Body of pancreas (tissue), 4 donors: ENCODE data around the gene MRPL39. TPM values are rescaled to one million over a fixed set of nuclear protein-coding genes. Genes with fewer than 3 reads are reported as not detected.
"Not testable (repeated sequence)": the region's sequence is repeated elsewhere in the genome, so short reads cannot be mapped to it uniquely, and the experiment has no call there.

ENCODE experiments used
- ATAC-seq: fragments of 150-250 bp; one replicate; pipeline ENCODE4 v1.9.1; 2016
- DNase-seq, 4 donors: peaks; one replicate each; pipeline ENCODE4 v3.0.0-alpha.2; 2019
- H3K27ac ChIP-seq, 4 donors: fragments of 200-600 bp; sonication (generic); 1 replicate in 3 of 4; 2 replicates in 1 of 4; pipeline versions ENCODE4 v1.5.1 to v1.6.1; 2016 to 2019; ENCODE audit warnings: mild to moderate bottlenecking in 1 of 4, mixed read lengths in 1 of 4, moderate library complexity in 1 of 4
- H3K27me3 ChIP-seq, 2 donors: fragments of 200-600 bp; sonication (generic); one replicate each; pipeline ENCODE4 v1.6.0; 2016; ENCODE audit warnings: mild to moderate bottlenecking in 1 of 2
- H3K36me3 ChIP-seq, 2 donors: fragments of 200-600 bp; sonication (generic); replicated peaks in 1 of 2; 2 replicates each; pipeline ENCODE4 v1.5.1; 2016; ENCODE audit warnings: low read depth in 2 of 2; ENCODE audit not compliant: insufficient read depth in 1 of 2
- H3K4me1 ChIP-seq: fragments of 200-600 bp; sonication (generic); one replicate; pipeline ENCODE4 v1.6.0; 2016
- H3K4me3 ChIP-seq, 2 donors: fragments of 200-600 bp; sonication (generic); 1 replicate in 1 of 2; 2 replicates in 1 of 2; pipeline ENCODE4 v1.5.1; 2016 to 2019
- H3K9me3 ChIP-seq, 3 donors: fragments of 200-600 bp; sonication (generic); 1 replicate in 2 of 3; 2 replicates in 1 of 3; pipeline ENCODE4 v1.5.1; 2016
- CTCF ChIP-seq, 7 experiments: fragments of 450-650 bp in 4 of 7; fragments of 200-600 bp in 3 of 7; sonication (generic) in 3 of 7; IDR thresholded peaks; one replicate each; pipeline ENCODE4 v1.5.1; 2016 to 2019; ENCODE audit warnings: antibody characterized with exemption in 7 of 7
- POLR2A ChIP-seq, 3 donors: fragments of 450-650 bp; IDR thresholded peaks; one replicate each; pipeline ENCODE4 v1.6.1; 2016; ENCODE audit warnings: antibody characterized with exemption in 3 of 3, mild to moderate bottlenecking in 2 of 3
- WGBS, 2 donors: methylation state at CpG; one replicate each; pipeline ENCODE4 v1.1.5; 2017; 5-methylcytosine and 5-hydroxymethylcytosine counted together
- intact Hi-C: fragments of 100-400 bp; cut with DNase I; formaldehyde crosslinking; loops from one replicate; pipeline ENCODE4 v1.15.1; 2023
- total RNA-seq, 2 donors: library from RNA; depleted of rRNA; stranded (reverse); fragments of >200 nt; gene quantifications; one replicate each; pipeline ENCODE4 v1.1.0, GENCODE V29; 2016

Gene MRPL39
- total RNA-seq, 2 donors from 2014 or later = 4.4 to 6.3 TPM

GRCh38 chr21:25635310-25635709, 28.0 kb upstream of the MRPL39 start:
- no peak for DNase-seq
- WGBS, 2 donors = 48 to 55% methylated on average over 8 of the region's 8 CpGs
- TF ChIP-seq CTCF (IDR thresholded peaks at IDR 0.05) = no peak
- no peak for TF ChIP-seq POLR2A (IDR thresholded peaks at IDR 0.05)

GRCh38 chr21:25632296-25632695, 25.0 kb upstream of the MRPL39 start:
- Histone ChIP-seq H3K36me3 (no peaks in the 10 kb centered on the region), H3K27ac (no peak overlapping the region), H3K4me1 (no peaks in the 10 kb centered on the region), H3K4me3 (no peak overlapping the region), H3K9me3 (no peaks in the 10 kb centered on the region), H3K27me3 (no peaks in the 10 kb centered on the region)
- DNase-seq (no peak), ATAC-seq (no peak)
- intact Hi-C loops = no loop called here
- TF ChIP-seq POLR2A (IDR thresholded peaks at IDR 0.05) (no peak), CTCF (IDR thresholded peaks at IDR 0.05) (no peak)
- whole genome bisulfite sequencing, 2 donors = 89 to 95% methylated on average over 2 of the region's 2 CpGs

More at GRCh38 chr21:25635310-25635709, 28.0 kb upstream of the MRPL39 start:
- ATAC-seq = no peak
- Histone ChIP-seq H3K27ac (no peak overlapping the region), H3K36me3 (no peaks in the 10 kb centered on the region), H3K27me3 (no peaks in the 10 kb centered on the region), H3K4me1 (peaks cover 16% of the 10 kb centered on the region), H3K4me3 (no peak overlapping the region), H3K9me3 (no peaks in the 10 kb centered on the region)
- intact Hi-C loops = no loop called here

- ATAC-seq (no peak), DNase-seq (peak; percentile 13 to 23 (median 16))
- Histone ChIP-seq H3K27me3 (no peaks in the 10 kb centered on the region), H3K36me3 (no peaks in the 10 kb centered on the region), H3K27ac (no peak overlapping the region), H3K9me3 (no peaks in the 10 kb centered on the region), H3K4me3 (no peak overlapping the region), H3K4me1 (no peaks in the 10 kb centered on the region)
- WGBS, 2 donors = 54 to 59% methylated on average over 2 of the region's 2 CpGs
- intact Hi-C loops = no loop called here
- TF ChIP-seq POLR2A (IDR thresholded peaks at IDR 0.05) = no peak
- TF ChIP-seq CTCF (IDR thresholded peaks at IDR 0.05) = no peak
These were observed 19.5 kb upstream of the MRPL39 start for GRCh38 chr21:25626757-25627156.

DNA sequence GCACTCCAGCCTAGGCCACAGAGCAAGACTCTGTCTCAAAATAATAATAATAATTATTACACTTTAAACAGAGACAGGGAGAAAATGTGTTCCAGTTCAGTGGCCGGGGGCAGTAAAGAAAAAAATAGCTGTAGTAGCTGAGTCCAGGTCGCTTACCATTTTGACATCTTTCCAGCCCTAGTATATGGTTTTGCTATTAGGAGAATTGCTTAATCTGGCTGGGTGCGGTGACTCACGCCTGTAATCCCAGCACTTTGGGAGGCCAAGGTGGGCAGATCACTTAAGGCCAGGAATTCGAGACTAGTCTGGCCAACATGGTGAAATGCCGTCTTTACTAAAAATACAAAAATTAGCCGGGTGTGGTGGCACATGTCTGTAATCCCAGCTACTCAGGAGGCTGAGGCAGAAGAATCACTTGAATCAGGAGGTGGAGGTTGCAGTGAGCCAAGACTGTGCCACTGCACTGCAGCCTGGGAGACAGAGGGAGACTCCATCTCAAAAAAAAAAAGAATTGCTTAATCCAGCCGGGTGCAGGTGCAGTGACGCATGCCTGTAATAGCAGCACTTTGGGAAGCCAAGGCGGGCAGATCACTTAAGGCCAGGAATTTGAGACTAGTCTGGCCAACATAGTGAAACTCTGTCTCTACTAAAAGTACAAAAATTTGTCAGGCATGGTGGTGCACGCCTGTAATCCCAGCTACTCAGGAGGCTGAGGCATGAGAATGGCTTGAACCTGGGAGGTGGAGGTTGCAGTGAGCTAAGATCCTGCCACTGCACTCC, 18.7 kb upstream of the MRPL39 start:
- WGBS, 2 donors = 88 to 89% methylated on average over 11 of the region's 11 CpGs
- ATAC-seq, DNase-seq, H3K4me3 ChIP-seq, H3K27me3 ChIP-seq, H3K9me3 ChIP-seq, intact Hi-C loops, H3K27ac ChIP-seq, H3K4me1 ChIP-seq, H3K36me3 ChIP-seq: not testable (repeated sequence)

GRCh38 chr21:25625036-25625435, 17.8 kb upstream of the MRPL39 start:
- Histone ChIP-seq H3K4me3 (no peak overlapping the region), H3K4me1 (no peaks in the 10 kb centered on the region), H3K36me3 (no peaks in the 10 kb centered on the region), H3K27ac (no peak overlapping the region), H3K27me3 (no peaks in the 10 kb centered on the region), H3K9me3 (no peaks in the 10 kb centered on the region)
- intact Hi-C loops = no loop called here
- WGBS, 2 donors = 76 to 80% methylated on average over 1 of the region's 1 CpG
- TF ChIP-seq CTCF (IDR thresholded peaks at IDR 0.05) (no peak), POLR2A (IDR thresholded peaks at IDR 0.05) (no peak)
- ATAC-seq (no peak), DNase-seq (no peak)
